ENCODE data around the gene POTEI.
"Not testable (repeated sequence)": the region's sequence is repeated elsewhere in the genome, so short reads cannot be mapped to it uniquely, and the experiment has no call there.

DNA sequence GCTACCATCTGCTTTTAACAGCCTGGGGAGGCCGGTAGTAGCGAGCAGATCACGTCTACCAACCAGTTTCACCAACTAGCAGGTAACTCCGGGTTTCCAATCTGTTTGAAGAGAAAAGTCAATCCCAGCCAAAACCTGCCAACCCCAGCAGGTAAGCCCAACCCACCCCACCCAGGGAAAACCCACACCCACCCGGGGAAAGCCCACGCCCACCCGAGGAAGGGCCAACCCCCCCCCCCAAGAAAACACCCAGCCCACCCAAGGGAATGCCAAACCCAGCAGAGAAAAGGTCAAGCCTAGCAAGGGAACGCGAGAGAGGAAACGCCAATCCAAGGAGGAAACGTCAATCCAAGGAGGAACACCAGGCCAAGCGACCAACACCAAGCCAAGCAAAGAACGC is at the start of gene POTEI:
- TF ChIP-seq POLR2A, POLR2AphosphoS5 (IDR thresholded peaks at IDR 0.05; ENCODE audit: low read depth, low read length): not testable (repeated sequence)

Measured in GM12892 (cell line).